ENCODE measurements around the gene PNPLA7.
"Not testable (repeated sequence)": the region's sequence is repeated elsewhere in the genome, so short reads cannot be mapped to it uniquely, and the experiment has no call there.

The PNPLA7 gene

GRCh38 chr9:137477778-137478612 lies 72.2 kb downstream of the PNPLA7 start:
- DNase-seq, result no peak

DNA sequence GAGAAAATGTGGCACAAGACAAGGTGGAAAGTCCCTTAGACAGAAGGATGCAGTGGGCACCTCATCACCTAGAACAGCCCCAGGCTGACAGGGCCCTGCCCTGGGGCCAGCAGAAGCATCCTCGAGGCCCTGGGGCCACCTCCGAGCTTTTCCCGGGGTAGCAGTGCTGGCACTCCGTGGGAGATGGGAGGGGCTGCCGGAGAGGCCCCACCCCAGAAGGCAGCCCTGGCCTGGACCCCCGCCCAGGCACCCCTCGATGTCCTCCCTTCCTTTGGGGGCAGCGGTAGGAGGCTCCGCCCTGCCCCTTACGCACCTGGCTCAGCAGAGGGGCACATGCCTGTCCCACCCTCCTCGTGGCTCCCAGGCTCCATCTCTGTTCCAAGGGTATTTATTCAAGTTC lies 73.3 kb downstream of the PNPLA7 start:
- DNase-seq, result no peak

GRCh38 chr9:137475666-137476065 lies 74.5 kb downstream of the PNPLA7 start:
- DNase-seq, result no peak

GRCh38 chr9:137474271-137474670 lies 75.9 kb downstream of the PNPLA7 start:
- DNase-seq, result no peak

- no peak for DNase-seq
Measured at GRCh38 chr9:137470785-137471184, 79.4 kb downstream of the PNPLA7 start.

GRCh38 chr9:137467896-137468295 lies 82.3 kb downstream of the PNPLA7 start:
- no peak for DNase-seq

DNA sequence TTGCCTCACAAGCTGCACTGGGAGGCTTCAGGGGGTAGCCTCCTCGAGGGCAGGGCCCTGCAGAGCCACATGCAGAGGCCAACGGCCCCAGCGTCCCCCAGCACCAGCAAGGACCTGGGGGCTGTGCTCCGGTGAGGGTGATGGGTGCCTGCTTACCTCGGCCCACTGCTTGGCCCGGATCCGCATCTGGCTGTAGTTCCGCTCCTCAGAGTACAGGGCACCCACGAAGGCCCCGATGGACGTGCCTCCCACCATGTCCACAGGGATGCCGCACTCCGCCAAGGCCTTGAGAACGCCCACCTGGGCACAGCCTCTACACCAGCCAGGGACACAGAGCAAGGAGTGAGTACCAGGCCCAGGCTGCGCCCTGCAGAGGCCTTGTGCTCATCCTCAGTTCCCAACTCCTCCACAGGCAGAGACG lies 83.0 kb downstream of the PNPLA7 start:
- no peak for DNase-seq

GRCh38 chr9:137466389-137467085 lies 83.7 kb downstream of the PNPLA7 start:
- not testable (repeated sequence) for DNase-seq

- DNase-seq, result no peak
Measured at GRCh38 chr9:137465720-137466388, 84.3 kb downstream of the PNPLA7 start.

DNA sequence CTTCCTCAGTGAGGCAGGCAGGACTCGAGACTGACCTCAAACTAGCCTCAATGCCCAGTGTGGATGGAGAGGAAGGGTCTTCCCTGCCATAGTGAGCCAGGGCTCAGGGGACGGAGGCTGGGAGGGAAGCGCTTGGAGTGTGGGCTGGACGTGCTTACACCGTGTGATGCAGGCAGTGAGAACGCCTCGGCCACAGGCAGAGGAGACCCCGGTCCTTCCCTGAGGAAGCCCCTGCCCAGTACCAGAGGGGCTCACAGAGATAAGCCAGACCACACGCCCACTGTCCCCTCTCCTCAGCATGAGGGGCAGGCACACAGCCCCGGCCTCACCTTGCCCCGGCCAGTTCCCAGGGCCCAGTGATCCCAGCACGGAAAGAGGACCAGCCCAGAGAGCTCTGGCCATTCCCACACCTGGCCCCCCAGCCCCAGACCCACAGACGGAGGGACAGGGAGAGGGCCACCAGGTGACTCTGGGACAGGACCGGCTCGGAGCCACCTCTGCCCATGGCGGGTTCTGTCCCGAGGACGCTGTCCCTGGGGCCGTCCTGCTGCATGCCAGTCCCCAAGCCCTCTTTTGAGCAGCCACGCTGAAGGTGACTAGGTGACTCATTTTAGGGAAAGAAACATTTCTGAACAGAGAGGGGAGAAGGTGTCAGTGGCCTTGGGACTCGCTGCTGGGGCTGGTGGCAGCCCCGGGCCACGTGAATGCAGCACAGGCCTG lies 85.0 kb downstream of the PNPLA7 start:
- DNase-seq, result no peak

DNA sequence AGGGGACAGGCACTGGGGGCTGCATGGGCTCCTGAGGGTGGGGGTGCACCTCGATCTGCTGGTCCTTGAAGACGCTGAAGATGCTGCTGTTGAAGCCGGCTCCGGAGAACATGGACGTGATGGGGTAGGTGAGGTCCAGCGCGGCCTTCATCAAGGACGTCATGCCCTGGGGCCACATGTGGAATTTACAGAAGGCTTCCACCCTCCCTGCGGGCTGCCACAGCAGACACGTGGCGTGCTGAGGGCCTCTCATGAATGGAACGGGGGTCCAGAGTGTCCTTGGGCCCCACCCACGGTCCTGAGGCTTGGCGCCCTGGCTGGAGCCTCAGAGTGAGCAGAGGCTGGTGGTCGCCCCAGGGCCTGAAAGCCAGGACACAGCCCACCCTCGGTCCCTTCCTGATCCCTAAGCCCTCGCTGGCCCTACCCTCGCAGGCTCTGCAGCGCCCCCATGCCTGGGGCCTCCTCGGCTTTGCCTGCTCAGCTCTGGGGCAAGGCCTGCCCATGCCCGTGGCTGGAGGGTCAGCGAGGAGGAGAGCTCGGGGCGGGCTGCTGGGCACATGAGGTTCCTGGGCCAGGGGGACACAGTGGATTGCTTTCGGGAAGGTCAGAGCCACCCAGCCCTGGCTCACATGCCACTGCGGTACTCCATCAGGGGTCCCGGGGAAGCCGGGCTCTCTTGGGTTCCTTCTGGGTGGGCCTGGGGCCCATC lies 85.8 kb downstream of the PNPLA7 start:
- DNase-seq, result no peak

DNA sequence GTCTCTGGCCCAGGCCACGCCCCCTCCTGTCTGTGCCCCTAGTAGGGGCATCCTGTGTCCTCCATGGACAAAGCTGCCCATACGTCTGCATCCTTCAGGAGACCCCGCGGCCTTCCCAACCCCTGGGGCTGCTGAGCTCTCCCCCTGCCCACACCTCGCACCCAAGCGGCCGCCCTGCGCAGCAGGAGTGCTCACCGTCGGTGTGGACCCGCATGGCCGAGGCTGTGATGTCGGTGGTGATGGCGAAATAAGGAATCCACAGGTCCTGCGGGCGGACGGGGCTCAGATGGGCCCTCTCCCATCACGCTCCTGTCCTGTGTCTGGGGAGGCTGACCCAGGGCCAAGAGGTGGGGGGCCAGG lies 86.3 kb downstream of the PNPLA7 start:
- DNase-seq, result no peak

GRCh38 chr9:137462986-137463930 lies 86.9 kb downstream of the PNPLA7 start:
- DNase-seq, result no peak

GRCh38 chr9:137462396-137462985 lies 87.7 kb downstream of the PNPLA7 start:
- DNase-seq, result no peak

- DNase-seq, result peak; percentile 24
Measured at GRCh38 chr9:137461663-137462395, 88.4 kb downstream of the PNPLA7 start.

- no peak for DNase-seq
Measured at GRCh38 chr9:137461316-137461662, 88.9 kb downstream of the PNPLA7 start.

DNA sequence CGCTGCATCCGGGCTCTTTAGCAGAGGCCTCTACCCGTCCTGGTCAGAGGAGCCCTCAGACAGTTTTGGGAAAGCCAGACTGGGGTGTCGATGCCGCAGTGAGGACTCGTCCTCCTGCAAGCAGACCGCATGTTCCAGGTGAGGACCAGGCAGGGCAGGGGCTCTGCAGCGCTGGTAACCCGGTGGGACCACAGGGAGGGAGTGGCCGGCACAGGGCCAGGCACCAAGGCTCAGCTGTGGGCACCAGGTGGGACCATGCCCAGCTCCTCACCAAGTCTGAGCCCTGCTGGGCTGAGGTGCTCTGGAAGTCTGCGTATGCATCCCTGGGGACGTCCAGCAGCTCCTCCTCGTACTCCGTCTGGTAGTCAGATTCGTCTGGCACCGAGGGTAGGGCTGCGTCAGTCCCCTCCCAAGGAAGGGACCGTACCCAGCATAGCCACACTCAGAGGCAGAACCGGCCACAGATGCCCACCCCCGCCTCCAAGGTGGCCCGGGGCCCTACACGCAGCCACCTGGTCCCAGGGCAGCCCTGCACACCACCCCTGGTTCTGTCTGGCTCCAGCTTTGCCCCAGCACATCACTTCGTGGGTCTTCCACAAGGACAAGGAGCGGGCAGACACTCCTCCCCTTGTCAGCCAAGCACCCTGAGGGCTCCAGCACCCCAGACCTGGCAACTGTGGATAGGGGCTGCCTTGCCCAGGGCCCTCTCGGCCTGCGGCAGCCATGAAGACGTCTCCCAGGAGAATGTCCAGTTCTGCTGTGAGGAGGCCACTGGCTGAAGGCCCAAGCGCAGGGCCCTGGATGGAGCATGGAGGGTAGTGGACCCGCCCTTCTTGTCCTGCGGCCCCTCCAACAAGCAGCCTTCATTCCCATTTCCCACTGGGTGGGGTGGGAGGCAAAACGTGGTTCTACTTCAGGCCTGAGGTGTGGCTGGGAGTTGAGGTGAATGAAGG lies 89.6 kb downstream of the PNPLA7 start:
- no peak for DNase-seq

DNA sequence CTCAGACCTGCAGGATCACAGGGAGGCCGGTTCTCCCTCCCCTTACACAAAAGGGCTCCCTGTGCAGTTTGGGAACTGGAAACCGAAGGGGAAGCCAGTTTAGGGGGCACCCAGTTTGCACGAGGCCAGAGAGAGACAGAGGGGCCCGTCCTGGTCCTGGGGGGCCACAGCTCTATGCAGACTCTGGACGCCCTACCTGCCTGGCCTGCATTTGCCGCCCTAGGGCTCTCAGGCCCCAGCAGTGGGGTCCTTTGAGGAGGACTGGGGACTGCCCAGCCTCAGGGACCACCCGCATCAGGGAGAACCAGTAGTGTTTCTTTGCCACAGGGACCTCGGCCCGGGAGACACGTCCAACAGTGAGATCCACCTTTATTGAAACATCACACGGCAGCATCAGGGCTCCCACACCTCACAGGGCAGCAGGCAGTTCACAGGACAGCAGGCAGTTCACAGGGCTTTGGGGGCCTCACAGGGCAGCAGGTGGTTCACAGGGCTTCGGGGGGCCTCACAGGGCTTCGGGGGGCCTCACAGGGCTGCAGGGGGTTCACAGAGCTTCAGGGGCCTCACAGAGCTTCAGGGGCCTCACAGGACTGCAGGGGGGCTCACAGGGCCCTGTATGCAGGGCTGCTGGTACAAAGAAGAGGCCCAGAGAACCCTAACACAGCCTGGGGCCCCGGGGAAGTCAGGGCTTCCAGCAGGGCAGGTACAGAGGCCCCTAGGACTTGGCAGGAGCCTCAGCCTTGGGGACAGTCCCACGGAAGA lies 90.4 kb downstream of the PNPLA7 start:
- DNase-seq, result no peak
